Activated CD8-positive, alpha-beta memory T cell treated with anti-CD3 and anti-CD28 coated beads, Interleukin-2, amount 50 U/mL, for 1 hour (primary cell): ENCODE data around the gene DCLRE1C.
A peak's percentile ranks its signal among the peaks of the same experiment; 100 is the strongest.
"Not testable (repeated sequence)": the region's sequence is repeated elsewhere in the genome, so short reads cannot be mapped to it uniquely, and the experiment has no call there.

Experiments
- DNase-seq: peaks from one replicate; pipeline ENCODE4 v3.0.0-alpha.2; 2020; ENCODE audit errors: extremely low read depth

DCLRE1C gene

GRCh38 chr10:14954001-14954770 lies at the start of gene DCLRE1C:
Gene DCLRE1C, minus strand, starts transcription at chr10:14954096. Its CDS starts 86 bp downstream, at chr10:14954010.
- DNase-seq, result peak; percentile 54

- DNase-seq, result no peak
Measured at GRCh38 chr10:14995964-14996565, 42.2 kb upstream of the DCLRE1C start.

GRCh38 chr10:14993500-14994455 lies 39.9 kb upstream of the DCLRE1C start:
- DNase-seq, result not testable (repeated sequence)

- not testable (repeated sequence) for DNase-seq
Measured at GRCh38 chr10:14992336-14992735, 38.4 kb upstream of the DCLRE1C start.

- not testable (repeated sequence) for DNase-seq
Measured at GRCh38 chr10:14991035-14991749, 37.3 kb upstream of the DCLRE1C start.

GRCh38 chr10:14989552-14989951 lies 35.7 kb upstream of the DCLRE1C start:
- DNase-seq, result not testable (repeated sequence)

- DNase-seq, result no peak
Measured at GRCh38 chr10:14982744-14983143, 28.8 kb upstream of the DCLRE1C start.

GRCh38 chr10:14975672-14976273 lies 21.9 kb upstream of the DCLRE1C start:
- DNase-seq, result no peak

GRCh38 chr10:14974153-14974998 lies 20.5 kb upstream of the DCLRE1C start:
- not testable (repeated sequence) for DNase-seq

- peak; percentile 9 for DNase-seq
Measured at GRCh38 chr10:14971867-14972448, 18.1 kb upstream of the DCLRE1C start.

- DNase-seq, result no peak
Measured at GRCh38 chr10:14967897-14968296, 14.0 kb upstream of the DCLRE1C start.

GRCh38 chr10:14959221-14960057 lies 5.5 kb upstream of the DCLRE1C start, which contains the start of gene MEIG1:
Gene MEIG1, plus strand, starts transcription at chr10:14959388. Its CDS starts 7,081 bp downstream, at chr10:14966469.
- DNase-seq, result peak; percentile 63

- DNase-seq, result no peak
Measured at GRCh38 chr10:14958872-14959220, 5.0 kb upstream of the DCLRE1C start.

GRCh38 chr10:14954934-14955333 lies 1.0 kb upstream of the DCLRE1C start:
- no peak for DNase-seq

- no peak for DNase-seq
Measured at GRCh38 chr10:14953424-14954000, 384 bp downstream of the DCLRE1C start.

- no peak for DNase-seq
Measured at GRCh38 chr10:14952851-14953423, 959 bp downstream of the DCLRE1C start.

GRCh38 chr10:14949291-14949690 lies 4.6 kb downstream of the DCLRE1C start:
- no peak for DNase-seq

- no peak for DNase-seq
Measured at GRCh38 chr10:14947268-14947667, 6.6 kb downstream of the DCLRE1C start.
